Left cardiac atrium (tissue), 4 donors: ENCODE measurements around the gene GAMT. TPM values are rescaled to one million over a fixed set of nuclear protein-coding genes. Genes with fewer than 3 reads are reported as not detected.
"Not testable (repeated sequence)": the region's sequence is repeated elsewhere in the genome, so short reads cannot be mapped to it uniquely, and the experiment has no call there.

ENCODE experiments used
- ATAC-seq, 2 donors: fragments of 200-7000 bp; cut with Tn5 transposase; one replicate each; pipeline ENCODE4 v1.9.1; 2020; ENCODE audit warnings: mild to moderate bottlenecking in 2 of 2, moderate library complexity in 2 of 2
- DNase-seq: peaks from one replicate; pipeline ENCODE4 v3.0.0-alpha.2; 2020
- intact Hi-C, 2 donors: fragments of 100-400 bp; cut with DNase I; formaldehyde crosslinking; loops; one replicate each; pipeline versions ENCODE4 v1.14.1 to v1.15.1; 2022 to 2023
- long read RNA-seq: library from polyadenylated mRNA; unstranded; transcript quantifications from one replicate; pipeline ENCODE4 v2.0.0, GENCODE V29; 2021
- total RNA-seq, 2 donors: library from RNA; stranded (reverse); fragmentation: NEBNext Ultra II Directional; extraction: Animal tissue kit (Norgen Biotek cat#: 25700); gene quantifications; one replicate each; pipeline ENCODE4 v1.2.1, GENCODE V29; 2021
- donor health status: DM: no; HTN: yes; CAD: no.
- donor health status: DM: no; HTN: yes; CAD: no; lungs with severe emphysema.
- donor health status: DM: yes; HTN: yes; CAD: no.
- donor health status: Dilated cardiomyopathy.

GAMT gene
- 10 to 100 TPM; 36.0 to 48.1 TPM for total RNA-seq
- long read RNA-seq, transcript GAMT-201 (6 exons, 1,121 nt), result major isoform, 41 of 44 reads
- long read RNA-seq, partial matches to known transcripts, result 0 of 44 reads
- long read RNA-seq, other reads (novel, unspliced or antisense), result 1 of 44 reads

- intact Hi-C loops, result loop anchor here in 1 of 2 donors (10.0 kb wide), 1 partner anchor 127 kb away; the partner anchor contains the start of gene FAM174C
- DNase-seq (no peak), ATAC-seq (peak; percentile 77 to 80)
Measured at GRCh38 chr19:1401138-1401888, at the start of gene GAMT. TSS of gene GAMT (minus strand) at chr19:1401542. CDS start at chr19:1401476, 66 bp downstream.

DNA sequence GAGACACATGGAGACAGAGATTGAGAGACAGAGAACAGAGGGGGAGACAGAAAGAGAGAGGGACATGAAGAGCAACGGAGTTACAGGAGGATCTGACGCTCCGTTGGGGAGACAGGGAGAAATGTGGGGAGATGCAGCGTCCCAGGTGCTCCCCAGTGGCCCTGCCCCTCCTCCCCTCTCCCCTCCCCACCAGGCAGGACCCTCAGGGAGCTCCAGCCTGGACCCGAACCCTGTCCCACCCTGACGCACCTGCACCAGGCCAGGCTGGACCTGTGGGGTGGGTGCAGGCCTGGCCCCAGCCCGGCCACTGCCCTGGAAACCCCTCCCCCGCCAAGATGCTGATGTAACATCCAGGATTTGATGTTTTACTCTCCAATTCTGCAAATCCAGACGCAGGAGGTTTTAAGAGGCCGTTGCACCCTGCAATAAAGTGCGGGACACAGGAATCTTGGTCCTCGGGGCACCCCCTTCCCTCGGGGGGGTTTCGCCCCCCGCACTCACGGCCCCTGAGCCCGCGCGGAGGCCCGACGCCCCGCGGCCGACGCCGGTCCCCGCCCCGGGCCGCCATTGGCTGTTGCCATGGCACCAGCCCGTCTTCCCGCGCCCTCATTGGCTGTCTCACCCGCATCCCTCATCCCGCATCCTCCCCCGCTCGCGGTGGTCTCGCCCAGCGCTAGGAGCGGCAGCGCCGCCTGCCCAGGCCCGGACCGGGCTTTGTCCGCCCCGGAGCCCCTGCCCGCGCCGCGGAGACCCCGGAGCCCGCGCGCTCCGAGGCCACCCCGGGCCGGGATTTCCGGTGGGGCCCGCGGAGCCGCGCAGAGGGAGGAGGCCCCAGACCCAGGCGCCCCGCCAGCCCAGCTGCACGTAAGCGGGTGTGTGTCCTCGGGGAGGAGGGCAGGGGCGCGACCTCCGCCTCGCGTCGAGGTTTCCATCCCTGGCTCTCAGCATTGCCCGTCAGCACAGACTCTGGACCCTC, 48.4 kb upstream of the GAMT start, which contains the start of gene APC2:
APC2 (plus strand) TSS at position 655 of the 976 bp plus-strand sequence. CDS start 2,881 bp downstream, outside the sequence.
- no peak for DNase-seq
- intact Hi-C loops, result loop anchor here in 1 of 2 donors (10.0 kb wide), 1 partner anchor 165 kb away; the partner anchor contains the start of gene EFNA2
- ATAC-seq, result no peak

DNA sequence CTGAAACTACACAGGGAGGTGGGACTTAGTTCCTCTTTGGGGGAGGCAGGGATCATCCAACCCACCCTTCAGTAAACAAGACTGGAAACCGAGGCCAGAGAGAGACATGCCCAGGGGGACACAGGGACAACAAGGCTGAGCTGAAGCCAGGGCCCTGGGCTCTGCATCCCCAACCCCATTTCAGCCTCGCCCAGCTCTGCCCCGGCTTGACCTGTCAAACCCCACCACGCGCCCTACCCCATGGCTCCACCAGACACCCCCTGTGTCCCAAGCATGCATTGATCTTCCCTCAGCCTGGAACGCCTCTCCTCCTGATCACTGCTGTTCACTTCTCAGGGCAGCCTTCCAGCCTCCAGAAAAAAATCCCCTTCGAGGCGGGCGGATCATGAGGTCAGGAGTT, 46.6 kb upstream of the GAMT start:
- DNase-seq (no peak), ATAC-seq (no peak)
- intact Hi-C loops, result no loop called here

DNA sequence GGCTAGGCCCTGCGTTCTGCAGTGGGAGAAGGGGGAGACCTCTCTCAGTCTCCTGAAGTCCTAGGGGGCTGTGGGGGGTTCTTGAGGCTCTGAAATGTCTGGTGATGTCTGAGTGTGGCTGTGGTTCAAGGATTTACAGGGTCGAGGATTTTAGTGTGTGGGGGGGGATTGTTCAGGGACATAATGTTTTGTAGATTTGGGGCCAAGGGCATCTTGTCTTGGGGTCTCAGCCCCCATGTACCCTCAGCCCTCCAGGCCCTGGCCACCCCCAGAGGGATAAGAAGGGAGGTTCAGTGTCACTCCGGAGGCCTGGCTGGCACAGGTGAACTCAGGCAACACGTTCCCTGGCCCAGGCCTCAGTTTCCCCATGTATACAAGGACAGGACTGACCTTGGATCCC, 46.2 kb upstream of the GAMT start:
- intact Hi-C loops, result no loop called here
- ATAC-seq (no peak), DNase-seq (no peak)

- DNase-seq (no peak), ATAC-seq (no peak)
- intact Hi-C loops, result no loop called here
Measured at GRCh38 chr19:1446713-1447481, 45.6 kb upstream of the GAMT start.

- DNase-seq (no peak), ATAC-seq (peak; percentile 38 to 56)
- intact Hi-C loops, result no loop called here
Measured at GRCh38 chr19:1445932-1446712, 44.8 kb upstream of the GAMT start.

- DNase-seq (peak; percentile 76), ATAC-seq (peak; percentile 90 to 92)
- intact Hi-C loops, result no loop called here
Measured at GRCh38 chr19:1445185-1445931, 44.0 kb upstream of the GAMT start.

DNA sequence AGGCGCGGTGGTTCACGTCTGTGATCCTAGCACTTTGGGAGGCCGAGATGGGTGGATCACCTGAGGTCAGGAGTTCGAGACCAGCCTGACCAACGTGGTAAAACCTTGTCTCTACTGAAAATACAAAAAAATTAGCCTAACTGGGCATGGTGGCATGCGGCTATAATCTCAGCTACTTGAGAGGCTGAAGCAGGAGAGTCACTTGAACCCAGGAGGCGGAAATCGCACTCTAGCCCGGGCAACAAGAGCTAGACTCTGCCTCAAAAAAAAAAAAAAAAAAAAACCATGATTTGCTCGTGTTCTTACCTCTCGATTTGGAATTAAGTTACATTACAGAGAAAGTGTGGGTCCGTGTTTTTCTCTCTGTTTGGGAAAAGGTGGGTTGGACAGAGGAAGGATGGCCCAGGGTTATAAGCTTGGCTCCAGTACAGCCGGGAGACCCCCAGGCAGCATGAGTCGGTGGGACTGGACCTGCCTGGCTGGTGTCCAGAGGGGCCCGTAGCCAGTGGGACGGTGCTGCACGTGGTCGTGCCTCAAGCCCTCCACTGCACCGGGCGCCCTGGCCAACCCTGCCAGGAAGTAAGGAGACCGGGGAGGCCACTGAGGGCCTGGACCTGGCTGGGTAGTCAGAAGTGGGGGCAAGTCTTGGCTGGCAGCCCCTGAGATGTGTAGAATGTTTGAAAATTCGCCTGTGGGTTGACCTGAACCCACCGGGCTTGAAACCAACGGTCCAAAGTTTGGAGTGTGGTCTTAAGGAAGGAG, 40.5 kb upstream of the GAMT start:
- intact Hi-C loops, result no loop called here
- DNase-seq, result no peak

DNA sequence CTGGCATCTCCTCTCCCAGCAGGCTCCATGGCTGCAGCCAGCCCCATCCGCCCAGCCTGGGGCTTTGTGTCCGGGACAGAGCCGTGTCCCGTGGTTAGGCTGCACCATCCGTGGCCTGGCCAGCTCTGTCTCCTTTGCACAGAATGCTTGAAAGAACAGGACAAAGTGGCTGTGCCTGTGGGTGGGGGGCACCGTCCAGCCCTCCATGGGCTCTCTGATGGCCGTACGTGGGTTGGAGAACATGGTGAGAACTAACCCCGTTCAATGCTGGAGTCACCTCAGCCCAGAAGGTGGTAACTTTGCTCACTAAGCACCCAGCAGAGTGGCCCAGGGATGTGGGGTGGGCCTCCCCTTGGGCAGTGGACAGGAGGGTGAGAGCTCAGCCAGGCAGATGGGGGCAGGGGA, 39.7 kb upstream of the GAMT start:
- DNase-seq, result no peak
- intact Hi-C loops, result no loop called here
- ATAC-seq, result no peak

More for the DNA sequence above, 40.5 kb upstream of the GAMT start:
- ATAC-seq, result no peak

DNA sequence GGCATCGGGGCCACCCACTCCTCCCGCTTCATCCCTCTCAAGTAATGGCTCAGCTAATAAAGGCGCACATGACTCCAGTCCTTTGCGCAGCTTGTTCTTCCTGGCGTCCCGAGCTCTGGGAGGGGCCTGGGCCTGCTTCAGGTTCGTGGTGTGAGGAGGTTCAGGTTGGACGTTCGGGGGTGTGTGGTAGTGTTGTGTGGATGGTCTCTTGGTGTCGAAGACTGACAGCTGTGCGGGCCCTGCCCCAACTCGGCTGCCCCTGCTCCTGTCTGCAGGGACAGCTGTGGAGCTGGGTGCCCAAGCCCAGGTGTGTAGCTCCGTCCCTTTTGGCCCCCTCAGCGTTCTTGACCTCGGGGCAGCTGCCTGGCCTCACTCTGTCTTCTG, 39.1 kb upstream of the GAMT start:
- intact Hi-C loops, result no loop called here

GRCh38 chr19:1439525-1440417, 38.4 kb upstream of the GAMT start:
- ATAC-seq, intact Hi-C loops, DNase-seq: not testable (repeated sequence)

More for the DNA sequence above, 39.1 kb upstream of the GAMT start:
- DNase-seq, result no peak
- ATAC-seq, result no peak

DNA sequence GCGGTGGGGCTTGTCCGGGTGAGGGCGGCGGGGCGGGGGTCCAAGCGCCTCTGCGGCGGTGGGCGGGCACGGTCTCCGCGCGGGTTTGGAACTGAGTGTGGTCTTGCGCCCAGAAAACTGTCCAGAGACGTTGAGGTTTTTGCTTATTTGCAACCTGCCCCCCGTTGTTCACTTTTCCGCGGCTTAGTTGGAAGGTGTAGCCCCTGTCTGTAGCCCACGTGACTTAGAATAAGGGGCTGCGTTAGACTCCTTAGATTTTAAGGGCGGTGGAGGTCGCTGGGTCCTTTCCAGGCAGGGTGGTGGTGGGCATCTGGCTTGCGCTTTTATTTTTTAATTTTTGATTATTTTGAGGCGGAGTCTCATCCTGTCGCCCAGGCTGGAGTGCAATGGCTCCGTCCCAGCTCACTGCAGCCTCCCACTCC, 37.6 kb upstream of the GAMT start:
- no peak for ATAC-seq
- DNase-seq, result no peak
- intact Hi-C loops, result no loop called here

GRCh38 chr19:1438035-1438932, 36.9 kb upstream of the GAMT start, which contains the start of gene RPS15:
TSS of gene RPS15 (plus strand) at chr19:1438396. CDS start at chr19:1438426, 30 bp downstream.
- intact Hi-C loops, result no loop called here
- ATAC-seq, result peak; percentile 88 to 95
- DNase-seq, result peak; percentile 96

DNA sequence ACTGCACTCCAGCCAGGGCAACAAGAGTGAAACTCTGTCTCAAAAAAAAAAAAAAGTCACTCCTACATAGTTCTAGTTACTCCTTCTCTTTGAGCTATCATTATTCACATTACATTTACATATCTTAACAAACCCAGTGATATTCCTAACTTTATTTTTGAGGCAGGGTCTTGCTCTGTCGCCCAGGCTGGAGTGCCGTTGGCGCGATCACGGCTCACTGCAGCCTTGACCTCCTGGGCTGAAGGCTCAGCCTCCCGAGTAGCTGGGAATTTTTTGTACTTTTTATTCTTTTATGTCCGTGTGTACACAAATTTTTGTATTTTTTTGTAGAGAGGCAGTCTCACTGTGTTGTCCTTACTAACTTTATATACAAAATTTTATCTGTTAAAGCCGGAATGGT, 36.3 kb upstream of the GAMT start:
- ATAC-seq (no peak), DNase-seq (no peak)
- intact Hi-C loops, result no loop called here
